Raji (cell line): ENCODE measurements around the gene LAMA3.

Experiments used
- POLR2A ChIP-seq: IDR thresholded peaks from 2 replicates; pipeline ENCODE4 v1.6.1; 2011; ENCODE audit warnings: low read depth, low read length, control low read depth; ENCODE audit not compliant: insufficient read depth

LAMA3 gene

DNA sequence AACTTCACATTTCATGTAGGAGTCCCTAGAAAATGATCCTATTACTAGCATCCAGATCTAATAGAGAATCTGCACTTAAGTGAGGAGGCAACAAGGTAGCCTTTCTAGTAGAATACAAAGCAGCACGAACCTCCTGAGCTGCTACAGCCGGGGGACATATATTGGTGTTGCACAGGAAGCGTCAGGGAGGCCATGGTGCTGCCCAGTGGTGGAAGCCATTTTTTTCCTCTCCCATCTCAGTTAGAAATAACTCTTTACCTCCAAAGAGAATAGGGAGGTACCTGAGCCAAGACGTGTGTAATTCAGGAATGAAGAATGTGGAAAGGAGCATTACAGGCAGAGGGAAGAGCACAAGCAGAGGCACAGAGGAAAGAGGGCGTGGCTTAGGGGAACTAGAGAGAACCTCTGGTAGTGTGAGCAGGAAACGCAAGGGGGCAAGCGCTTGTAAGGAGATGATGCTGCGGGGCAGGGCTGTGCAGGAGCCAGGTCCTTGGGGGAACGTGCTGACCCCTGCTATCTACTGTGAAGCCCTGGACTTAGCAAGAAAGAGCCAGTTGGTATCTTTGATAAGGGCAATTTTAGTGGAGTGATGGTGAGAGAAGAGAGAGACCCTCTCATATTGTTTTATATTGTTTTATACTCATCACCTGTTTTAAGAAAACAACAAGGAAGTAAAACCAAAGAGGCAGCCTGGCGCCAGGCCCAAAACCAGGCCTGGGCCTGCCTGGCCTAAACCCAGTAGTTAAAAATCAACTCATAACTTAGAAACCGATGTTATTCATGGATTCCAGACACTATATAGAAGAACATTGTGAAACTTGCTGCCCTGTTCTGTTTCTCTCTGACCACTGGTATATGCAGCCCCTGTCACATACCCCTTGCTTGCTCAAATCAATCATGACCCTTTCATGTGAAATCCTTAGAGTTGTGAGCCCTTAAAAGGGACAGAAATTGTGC is 275.3 kb downstream of the LAMA3 start:
- TF ChIP-seq POLR2A, result no peak

DNA sequence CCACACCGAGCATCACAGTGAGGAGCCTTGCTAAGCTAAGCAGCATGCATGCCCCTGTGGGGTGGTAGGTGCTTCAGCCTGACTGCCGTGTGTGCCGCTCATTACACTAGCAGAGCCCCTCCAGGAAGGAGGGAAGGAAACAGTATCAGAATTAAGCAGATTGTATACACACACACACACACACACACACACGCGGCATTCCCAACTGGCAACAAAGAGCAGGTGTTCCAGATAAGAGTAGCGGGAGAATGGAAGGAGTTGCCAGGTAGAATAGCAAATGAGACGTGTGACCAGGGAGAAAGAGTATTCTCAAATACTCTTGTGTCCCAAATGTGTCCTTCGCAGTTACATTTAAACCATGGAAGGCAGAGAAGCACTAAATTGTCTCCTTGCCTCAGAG is 277.7 kb downstream of the LAMA3 start:
- no peak for TF ChIP-seq POLR2A

GRCh38 chr18:23967321-23968089 is 278.3 kb downstream of the LAMA3 start:
- no peak for TF ChIP-seq POLR2A

DNA sequence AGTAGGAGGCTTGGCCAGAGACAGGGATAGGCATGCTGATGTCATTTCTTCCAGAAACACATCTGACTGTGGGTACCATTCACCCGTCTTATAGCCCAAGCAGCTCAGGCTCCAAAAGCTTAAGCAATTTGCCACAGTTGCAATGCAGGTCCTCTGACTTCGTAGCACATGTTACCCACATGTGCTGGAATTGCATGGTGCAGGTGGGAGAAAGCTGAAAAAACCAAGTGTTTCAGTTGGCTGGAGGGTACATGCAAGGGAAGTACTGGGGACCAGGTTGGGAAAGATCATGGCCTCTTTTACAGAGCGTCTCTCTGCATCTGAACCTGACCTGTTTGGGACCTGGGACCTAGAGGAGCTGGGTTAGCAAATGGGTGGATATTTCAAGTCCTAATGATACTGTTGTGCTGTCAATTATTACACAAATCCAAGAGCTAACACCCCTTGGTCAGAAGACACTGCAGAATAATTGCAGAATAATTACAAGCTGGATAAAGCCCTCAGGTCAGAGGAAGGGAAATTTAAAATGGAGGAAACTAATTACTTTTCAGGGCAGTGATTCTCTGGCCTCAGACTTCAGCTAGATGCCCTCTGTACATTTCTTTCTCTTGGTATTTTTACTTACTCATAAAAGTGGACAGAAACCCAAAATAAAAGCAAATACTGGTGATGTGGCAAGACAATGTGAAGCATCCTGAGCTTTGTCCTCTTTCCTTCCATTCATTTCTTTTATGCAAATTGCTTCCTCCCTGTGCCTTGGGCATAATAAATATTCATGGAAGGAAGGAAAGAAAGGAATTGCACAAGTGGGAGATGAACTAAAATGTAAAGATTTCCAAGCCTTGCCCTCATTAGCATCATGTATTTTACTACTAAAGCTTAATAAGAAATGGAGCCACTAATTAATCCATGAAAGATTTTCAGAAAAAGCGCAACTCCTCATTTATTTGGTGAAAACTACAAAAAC is 279.7 kb downstream of the LAMA3 start:
- TF ChIP-seq POLR2A, result no peak

- TF ChIP-seq POLR2A, result no peak
Observed at GRCh38 chr18:23969664-23970063, 280.4 kb downstream of the LAMA3 start.

- no peak for TF ChIP-seq POLR2A
Observed at GRCh38 chr18:23970161-23971096, 281.2 kb downstream of the LAMA3 start.

GRCh38 chr18:23971097-23971440 is 281.8 kb downstream of the LAMA3 start:
- no peak for TF ChIP-seq POLR2A

GRCh38 chr18:23971666-23972230 is 282.5 kb downstream of the LAMA3 start:
- TF ChIP-seq POLR2A, result no peak

GRCh38 chr18:23972453-23972852 is 283.2 kb downstream of the LAMA3 start:
- no peak for TF ChIP-seq POLR2A

- no peak for TF ChIP-seq POLR2A
Observed at GRCh38 chr18:23977103-23977502, 287.9 kb downstream of the LAMA3 start.

DNA sequence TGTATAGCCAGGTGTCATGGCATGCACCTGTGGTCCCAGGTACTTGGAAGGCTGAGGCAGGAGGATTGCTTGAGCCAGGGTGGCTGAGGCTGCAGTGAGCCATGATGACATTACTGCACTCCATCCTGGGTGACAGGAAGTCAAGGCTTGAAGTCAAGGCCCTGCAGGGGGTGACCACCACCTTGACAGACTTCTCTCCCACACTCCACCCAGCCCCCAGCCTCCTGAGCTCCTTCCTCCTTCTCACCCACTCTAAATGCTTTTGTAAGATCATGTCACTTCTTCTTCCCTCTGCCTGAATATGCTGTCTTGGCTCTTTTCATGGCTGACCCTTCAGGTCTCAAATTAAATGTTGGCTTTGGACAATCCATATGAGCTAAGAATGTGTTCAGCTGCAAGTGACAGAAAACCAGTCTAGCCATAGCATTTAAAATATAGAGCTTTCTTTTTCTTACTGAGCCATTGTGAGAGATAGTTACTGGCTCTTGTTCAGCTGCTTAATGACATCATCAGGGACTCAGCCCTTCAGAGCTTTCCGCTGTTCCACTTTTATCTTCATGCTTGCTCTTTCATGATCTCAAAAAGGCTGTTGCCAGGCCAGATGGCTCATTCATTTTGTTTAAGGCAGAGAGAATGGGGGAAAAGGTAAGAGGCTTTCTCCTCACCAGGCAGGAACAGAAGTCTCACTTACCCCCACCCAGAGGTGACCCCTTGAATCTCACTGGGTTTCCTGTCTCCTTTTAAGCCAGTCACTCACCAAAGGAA is 288.6 kb downstream of the LAMA3 start:
- no peak for TF ChIP-seq POLR2A

- TF ChIP-seq POLR2A, result no peak
Observed at GRCh38 chr18:23981369-23981980, 292.2 kb downstream of the LAMA3 start.
